ENCODE results near the gene LRCH2. TPM values are rescaled to one million over a fixed set of nuclear protein-coding genes. Genes with fewer than 3 reads are reported as not detected.

The LRCH2 gene, protein sequence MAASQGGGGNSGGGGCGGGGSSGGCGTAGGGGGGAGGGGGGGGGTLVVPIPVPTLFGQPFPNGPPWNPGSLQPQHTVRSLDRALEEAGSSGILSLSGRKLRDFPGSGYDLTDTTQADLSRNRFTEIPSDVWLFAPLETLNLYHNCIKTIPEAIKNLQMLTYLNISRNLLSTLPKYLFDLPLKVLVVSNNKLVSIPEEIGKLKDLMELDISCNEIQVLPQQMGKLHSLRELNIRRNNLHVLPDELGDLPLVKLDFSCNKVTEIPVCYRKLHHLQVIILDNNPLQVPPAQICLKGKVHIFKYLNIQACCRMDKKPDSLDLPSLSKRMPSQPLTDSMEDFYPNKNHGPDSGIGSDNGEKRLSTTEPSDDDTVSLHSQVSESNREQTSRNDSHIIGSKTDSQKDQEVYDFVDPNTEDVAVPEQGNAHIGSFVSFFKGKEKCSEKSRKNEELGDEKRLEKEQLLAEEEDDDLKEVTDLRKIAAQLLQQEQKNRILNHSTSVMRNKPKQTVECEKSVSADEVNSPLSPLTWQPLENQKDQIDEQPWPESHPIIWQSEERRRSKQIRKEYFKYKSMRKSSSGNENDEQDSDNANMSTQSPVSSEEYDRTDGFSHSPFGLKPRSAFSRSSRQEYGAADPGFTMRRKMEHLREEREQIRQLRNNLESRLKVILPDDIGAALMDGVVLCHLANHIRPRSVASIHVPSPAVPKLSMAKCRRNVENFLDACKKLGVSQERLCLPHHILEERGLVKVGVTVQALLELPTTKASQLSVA
- total RNA-seq = 2.9 and 11.2 TPM in 2 replicates

DNA sequence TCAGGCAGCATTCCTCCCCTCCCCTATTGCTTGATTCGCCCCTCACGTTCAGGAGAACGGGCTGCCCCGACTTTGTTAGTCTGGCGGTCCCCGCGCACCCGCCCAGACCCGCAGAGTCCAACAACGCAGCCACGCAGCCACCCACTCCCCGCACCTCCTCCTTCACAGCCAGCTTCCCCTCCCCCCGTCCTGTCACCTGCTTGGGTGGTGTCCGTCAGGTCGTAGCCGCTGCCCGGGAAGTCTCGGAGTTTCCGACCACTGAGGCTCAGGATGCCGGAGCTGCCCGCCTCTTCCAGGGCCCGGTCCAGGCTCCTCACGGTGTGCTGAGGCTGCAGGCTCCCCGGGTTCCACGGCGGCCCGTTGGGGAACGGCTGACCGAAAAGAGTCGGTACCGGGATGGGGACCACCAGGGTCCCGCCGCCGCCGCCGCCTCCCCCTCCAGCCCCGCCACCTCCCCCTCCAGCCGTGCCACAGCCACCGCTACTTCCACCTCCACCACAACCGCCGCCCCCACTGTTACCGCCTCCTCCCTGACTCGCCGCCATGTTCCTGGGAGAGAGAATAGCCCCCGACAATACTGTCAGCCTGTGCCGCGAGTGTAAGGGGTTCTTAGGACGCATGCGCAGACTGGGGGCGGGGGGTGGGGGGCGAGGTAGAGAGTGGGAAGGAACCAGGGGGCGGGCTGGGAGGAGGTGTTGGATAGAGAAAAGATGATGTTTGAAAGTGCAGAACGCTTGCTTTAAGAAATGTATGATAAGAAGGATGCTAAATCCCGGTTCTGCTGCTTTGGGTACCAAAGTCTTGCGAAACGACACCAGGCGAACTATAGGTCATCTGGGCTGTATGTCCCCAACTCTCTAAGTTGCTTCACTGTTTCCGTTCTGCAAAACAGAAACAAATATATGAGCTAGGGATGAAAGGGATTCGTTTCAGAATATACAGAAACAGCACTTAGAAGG lies at the start of gene LRCH2:
Gene LRCH2 (minus strand): TSS at position 600 of the 959 bp plus-strand sequence. CDS start 55 bp downstream, at position 545.

DNA sequence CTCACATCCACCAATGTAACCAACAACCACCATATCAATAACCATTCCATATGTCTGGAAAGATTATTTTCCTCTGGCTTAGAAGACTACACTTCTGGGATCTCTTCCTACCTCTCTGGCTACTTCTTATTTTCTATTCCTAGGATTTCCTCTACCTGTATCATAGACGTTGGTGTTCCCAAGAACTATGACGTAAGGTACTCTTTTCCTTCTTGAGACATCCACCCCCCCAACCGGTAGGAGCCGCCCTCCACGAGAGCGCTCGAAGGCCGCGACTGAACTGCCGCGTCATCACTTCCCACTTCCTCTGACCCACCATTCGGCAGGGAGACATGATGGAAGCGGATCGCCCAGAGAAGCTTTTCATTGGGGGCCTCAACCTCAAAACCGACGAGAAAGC lies 44.8 kb downstream of the LRCH2 start, which contains the start of gene RBMXL3:
Gene RBMXL3 (plus strand): TSS at position 301 of the 400 bp plus-strand sequence. CDS start 32 bp downstream, at position 333.

Other genes starting within 250 kb of the LRCH2 start
- gene IL13RA2, start 216.5 kb downstream of the LRCH2 start, total RNA-seq = 0.97 and 2.7 TPM in 2 replicates
- gene RBMXL3, start 44.7 kb downstream of the LRCH2 start, total RNA-seq = not detected in 2 replicates
- gene LUZP4, start 55.6 kb upstream of the LRCH2 start, total RNA-seq = not detected in 2 replicates

Measured in bladder microvascular endothelial cell (primary cell).